Measurements from ENCODE around the gene COASY.

COASY gene

GRCh38 chr17:42561897-42562387 lies at the start of gene COASY:
TSS of gene COASY (plus strand) at chr17:42562148. CDS start at chr17:42562623, 475 bp downstream.
- Histone ChIP-seq H3F3A (ENCODE audit: low read depth) (peaks cover 6% of the 10 kb centered on the region; the same call in 1 of the 2 replicates), H3K9me2 (replicated peaks; ENCODE audit: low read depth, low read length) (no peaks in the 10 kb centered on the region), H3K27me3 (ENCODE audit: insufficient read depth, low read length, poor library complexity, severe bottlenecking) (no peaks in the 10 kb centered on the region), H3K9ac (ENCODE audit: low read depth, low read length, poor library complexity, severe bottlenecking) (peak within 1 kb of the TSS; percentile 92), H3K79me2 (ENCODE audit: insufficient read depth, low read length) (peaks cover 46% of the 10 kb centered on the region), H3K4me1 (ENCODE audit: insufficient read depth, low read length, poor library complexity, severe bottlenecking) (peaks cover 29% of the 10 kb centered on the region), H4K20me1 (ENCODE audit: insufficient read depth, low read length, poor library complexity, severe bottlenecking) (peaks cover 9% of the 10 kb centered on the region), H3K36me3 (ENCODE audit: insufficient read depth, low read length) (peaks cover 10% of the 10 kb centered on the region; the same call in 1 of the 2 replicates), H3K4me3 (ENCODE audit: low read length, poor library complexity, severe bottlenecking) (peak within 1 kb of the TSS; percentile 99), H3K9me3 (ENCODE audit: insufficient read depth, low read depth, low read length) (no peaks in the 10 kb centered on the region), H2AFZ (ENCODE audit: low read length) (peak within 1 kb of the TSS; percentile 91), H3K4me2 (ENCODE audit: low read depth, low read length, poor library complexity, severe bottlenecking) (peak within 1 kb of the TSS; percentile 84)
- no peak for TF ChIP-seq EZH2phosphoT487 (IDR thresholded peaks at IDR 0.05; ENCODE audit: borderline replicate concordance)
- no peak for TF ChIP-seq CTCF (conservative IDR thresholded peaks at IDR 0.05; ENCODE audit: low read length)

GRCh38 chr17:42512246-42512645 lies 49.7 kb upstream of the COASY start:
- Histone ChIP-seq H3K9ac (ENCODE audit: low read depth, low read length, poor library complexity, severe bottlenecking) (no peak overlapping the region), H3K79me2 (ENCODE audit: insufficient read depth, low read length) (no peaks in the 10 kb centered on the region), H3K9me2 (replicated peaks; ENCODE audit: low read depth, low read length) (no peaks in the 10 kb centered on the region), H3K27me3 (ENCODE audit: insufficient read depth, low read length, poor library complexity, severe bottlenecking) (no peaks in the 10 kb centered on the region), H3F3A (ENCODE audit: low read depth) (no peaks in the 10 kb centered on the region), H4K20me1 (ENCODE audit: insufficient read depth, low read length, poor library complexity, severe bottlenecking) (no peaks in the 10 kb centered on the region), H2AFZ (ENCODE audit: low read length) (no peak overlapping the region), H3K36me3 (ENCODE audit: insufficient read depth, low read length) (no peaks in the 10 kb centered on the region), H3K4me2 (ENCODE audit: low read depth, low read length, poor library complexity, severe bottlenecking) (no peak overlapping the region), H3K4me3 (ENCODE audit: low read length, poor library complexity, severe bottlenecking) (no peak overlapping the region), H3K4me1 (ENCODE audit: insufficient read depth, low read length, poor library complexity, severe bottlenecking) (peaks cover 23% of the 10 kb centered on the region), H3K9me3 (ENCODE audit: insufficient read depth, low read depth, low read length) (no peaks in the 10 kb centered on the region)
- TF ChIP-seq EZH2phosphoT487 (IDR thresholded peaks at IDR 0.05; ENCODE audit: borderline replicate concordance) (no peak), CTCF (conservative IDR thresholded peaks at IDR 0.05; ENCODE audit: low read length) (no peak)

GRCh38 chr17:42512733-42513251 lies 49.2 kb upstream of the COASY start:
- H3K4me1 ChIP-seq (ENCODE audit: insufficient read depth, low read length, poor library complexity, severe bottlenecking), result peaks cover 26% of the 10 kb centered on the region
- H3K4me2 ChIP-seq (ENCODE audit: low read depth, low read length, poor library complexity, severe bottlenecking), result no peak overlapping the region
- no peaks in the 10 kb centered on the region for H3K79me2 ChIP-seq (ENCODE audit: insufficient read depth, low read length)
- H3K36me3 ChIP-seq (ENCODE audit: insufficient read depth, low read length), result no peaks in the 10 kb centered on the region
- H3K9me3 ChIP-seq (ENCODE audit: insufficient read depth, low read depth, low read length), result no peaks in the 10 kb centered on the region
- no peak overlapping the region for H2AFZ ChIP-seq (ENCODE audit: low read length)
- TF ChIP-seq EZH2phosphoT487 (IDR thresholded peaks at IDR 0.05; ENCODE audit: borderline replicate concordance) (no peak), CTCF (conservative IDR thresholded peaks at IDR 0.05; ENCODE audit: low read length) (no peak)
- H4K20me1 ChIP-seq (ENCODE audit: insufficient read depth, low read length, poor library complexity, severe bottlenecking), result no peaks in the 10 kb centered on the region
- H3K9ac ChIP-seq (ENCODE audit: low read depth, low read length, poor library complexity, severe bottlenecking), result no peak overlapping the region
- no peaks in the 10 kb centered on the region for H3K9me2 ChIP-seq (replicated peaks; ENCODE audit: low read depth, low read length)
- H3K27me3 ChIP-seq (ENCODE audit: insufficient read depth, low read length, poor library complexity, severe bottlenecking), result no peaks in the 10 kb centered on the region
- H3K4me3 ChIP-seq (ENCODE audit: low read length, poor library complexity, severe bottlenecking), result no peak overlapping the region
- H3F3A ChIP-seq (ENCODE audit: low read depth), result no peaks in the 10 kb centered on the region
